Left ventricle myocardium inferior (tissue), 1 donor: ENCODE measurements around the gene AUTS2. TPM values are rescaled to one million over a fixed set of nuclear protein-coding genes. Genes with fewer than 3 reads are reported as not detected.

ENCODE experiments used
- DNase-seq: peaks from one replicate; pipeline ENCODE4 v3.0.0-alpha.2; 2020
- H3K27ac ChIP-seq: fragments of 200-600 bp; replicated peaks from 2 replicates; pipeline ENCODE4 v1.8.0; 2021
- H3K27me3 ChIP-seq: fragments of 200-600 bp; 2 replicates; pipeline ENCODE4 v1.8.0; 2021; ENCODE audit warnings: low read depth
- H3K36me3 ChIP-seq: fragments of 200-600 bp; 2 replicates; pipeline ENCODE4 v1.8.0; 2021
- H3K4me1 ChIP-seq: fragments of 200-600 bp; 2 replicates; pipeline ENCODE4 v1.8.0; 2021
- H3K4me3 ChIP-seq: fragments of 200-600 bp; 2 replicates; pipeline ENCODE4 v1.8.0; 2021; ENCODE audit warnings: mild to moderate bottlenecking, moderate library complexity
- H3K9me3 ChIP-seq: fragments of 200-600 bp; replicated peaks from 2 replicates; pipeline ENCODE4 v1.8.0; 2021
- CTCF ChIP-seq: fragments of 200-600 bp; IDR thresholded peaks from 2 replicates; pipeline ENCODE4 v1.8.0; 2021; ENCODE audit warnings: antibody characterized with exemption, mild to moderate bottlenecking, borderline replicate concordance
- intact Hi-C: fragments of 100-400 bp; cut with micrococcal nuclease; formaldehyde crosslinking; loops from one replicate; pipeline ENCODE4 v1.11.0; 2022
- total RNA-seq: library from RNA; stranded (reverse); fragmentation: NEBNext Ultra II Directional; extraction: Animal tissue kit (Norgen Biotek cat#: 25700); gene quantifications from one replicate; pipeline ENCODE4 v1.2.1, GENCODE V29; 2021
- donor health status: DM: no; HTN: yes; CAD: no; lungs with severe emphysema.

AUTS2 gene
- total RNA-seq, 1 donor from 2014 or later: 10.5 TPM

- Histone ChIP-seq H3K36me3 (no peaks in the 10 kb centered on the region), H3K4me3 (no peak overlapping the region), H3K9me3 (peaks cover 4% of the 10 kb centered on the region), H3K4me1 (peaks cover 33% of the 10 kb centered on the region), H3K27me3 (no peaks in the 10 kb centered on the region), H3K27ac (no peak overlapping the region)
- no peak for TF ChIP-seq CTCF
- intact Hi-C loops: no loop called here
- DNase-seq: no peak
Observed at GRCh38 chr7:69803699-69804516, 205.6 kb downstream of the AUTS2 start.

GRCh38 chr7:69804962-69805361, 206.7 kb downstream of the AUTS2 start:
- TF ChIP-seq CTCF: no peak
- DNase-seq: no peak

GRCh38 chr7:69808391-69808790, 210.1 kb downstream of the AUTS2 start:
- peaks cover 5% of the 10 kb centered on the region for H3K4me1 ChIP-seq
- no peak for DNase-seq
- no peak for TF ChIP-seq CTCF
- no peak overlapping the region for H3K27ac ChIP-seq
- H3K4me3 ChIP-seq: no peak overlapping the region
- intact Hi-C loops: no loop called here
- no peaks in the 10 kb centered on the region for H3K36me3 ChIP-seq
- no peaks in the 10 kb centered on the region for H3K27me3 ChIP-seq
- peaks cover 4% of the 10 kb centered on the region for H3K9me3 ChIP-seq

More at GRCh38 chr7:69804962-69805361, 206.7 kb downstream of the AUTS2 start:
- peaks cover 4% of the 10 kb centered on the region for H3K9me3 ChIP-seq
- no peak overlapping the region for H3K27ac ChIP-seq
- H3K4me3 ChIP-seq: no peak overlapping the region
- intact Hi-C loops: no loop called here
- H3K27me3 ChIP-seq: no peaks in the 10 kb centered on the region
- no peaks in the 10 kb centered on the region for H3K36me3 ChIP-seq
- peaks cover 31% of the 10 kb centered on the region for H3K4me1 ChIP-seq

- no peak for TF ChIP-seq CTCF
- H3K4me1 ChIP-seq: peaks cover 30% of the 10 kb centered on the region
Observed at GRCh38 chr7:69811476-69812308, 213.4 kb downstream of the AUTS2 start.

GRCh38 chr7:69812756-69813155, 214.5 kb downstream of the AUTS2 start:
- H3K9me3 ChIP-seq: no peaks in the 10 kb centered on the region
- no peaks in the 10 kb centered on the region for H3K36me3 ChIP-seq
- H3K27me3 ChIP-seq: no peaks in the 10 kb centered on the region
- no peak for TF ChIP-seq CTCF
- no peak for DNase-seq
- no peak overlapping the region for H3K4me3 ChIP-seq
- H3K4me1 ChIP-seq: peaks cover 40% of the 10 kb centered on the region
- intact Hi-C loops: no loop called here
- H3K27ac ChIP-seq: no peak overlapping the region

More at GRCh38 chr7:69811476-69812308, 213.4 kb downstream of the AUTS2 start:
- H3K36me3 ChIP-seq: no peaks in the 10 kb centered on the region
- H3K9me3 ChIP-seq: peaks cover 4% of the 10 kb centered on the region
- H3K27me3 ChIP-seq: no peaks in the 10 kb centered on the region
- intact Hi-C loops: no loop called here
- no peak for DNase-seq
- H3K4me3 ChIP-seq: no peak overlapping the region
- H3K27ac ChIP-seq: no peak overlapping the region
